Gastrocnemius medialis (tissue), 4 donors: ENCODE measurements around the gene AFAP1L1.

Source experiments
- POLR2A ChIP-seq, 2 donors: fragments of 450-650 bp; IDR thresholded peaks; one replicate each; pipeline ENCODE4 v1.6.1; 2017; ENCODE audit warnings: antibody characterized with exemption in 2 of 2, mild to moderate bottlenecking in 2 of 2, moderate library complexity in 2 of 2
- TF ChIP-seq, protein P1 (sequence below), 5 experiments: fragments of 450-650 bp in 3 of 5; fragments of 200-600 bp in 2 of 5; sonication (generic) in 2 of 5; IDR thresholded peaks in 4 of 5; conservative IDR thresholded peaks in 1 of 5; 1 replicate in 4 of 5; 2 replicates in 1 of 5; pipeline ENCODE4 v1.5.1; 2016 to 2019; ENCODE audit warnings: antibody characterized with exemption in 5 of 5, mild to moderate bottlenecking in 3 of 5, moderate library complexity in 3 of 5

DNA sequence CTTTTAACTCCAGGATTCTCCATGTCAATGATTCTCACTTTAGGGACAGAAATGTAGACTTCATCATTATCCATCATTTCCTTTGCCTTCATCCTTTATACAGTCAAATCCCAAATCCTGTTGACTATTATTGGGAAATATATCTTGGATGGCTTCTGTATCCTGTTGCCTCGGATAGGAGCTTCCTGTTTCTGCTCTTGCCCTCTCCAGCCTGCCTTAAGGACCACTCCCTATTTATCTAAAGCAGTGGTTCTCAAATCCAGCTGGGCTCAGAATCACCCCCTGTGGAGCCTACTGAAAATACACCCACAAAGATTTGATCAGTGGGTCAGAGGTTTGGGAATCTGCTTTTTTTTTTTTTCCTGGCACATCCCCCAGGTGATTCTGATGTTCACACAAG lies 8.5 kb downstream of the AFAP1L1 start:
- TF ChIP-seq, protein P1, sequence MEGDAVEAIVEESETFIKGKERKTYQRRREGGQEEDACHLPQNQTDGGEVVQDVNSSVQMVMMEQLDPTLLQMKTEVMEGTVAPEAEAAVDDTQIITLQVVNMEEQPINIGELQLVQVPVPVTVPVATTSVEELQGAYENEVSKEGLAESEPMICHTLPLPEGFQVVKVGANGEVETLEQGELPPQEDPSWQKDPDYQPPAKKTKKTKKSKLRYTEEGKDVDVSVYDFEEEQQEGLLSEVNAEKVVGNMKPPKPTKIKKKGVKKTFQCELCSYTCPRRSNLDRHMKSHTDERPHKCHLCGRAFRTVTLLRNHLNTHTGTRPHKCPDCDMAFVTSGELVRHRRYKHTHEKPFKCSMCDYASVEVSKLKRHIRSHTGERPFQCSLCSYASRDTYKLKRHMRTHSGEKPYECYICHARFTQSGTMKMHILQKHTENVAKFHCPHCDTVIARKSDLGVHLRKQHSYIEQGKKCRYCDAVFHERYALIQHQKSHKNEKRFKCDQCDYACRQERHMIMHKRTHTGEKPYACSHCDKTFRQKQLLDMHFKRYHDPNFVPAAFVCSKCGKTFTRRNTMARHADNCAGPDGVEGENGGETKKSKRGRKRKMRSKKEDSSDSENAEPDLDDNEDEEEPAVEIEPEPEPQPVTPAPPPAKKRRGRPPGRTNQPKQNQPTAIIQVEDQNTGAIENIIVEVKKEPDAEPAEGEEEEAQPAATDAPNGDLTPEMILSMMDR (IDR thresholded peaks at IDR 0.05 in 4 of 5, conservative IDR thresholded peaks at IDR 0.05 in 1 of 5), result no peak
- no peak for TF ChIP-seq POLR2A (IDR thresholded peaks at IDR 0.05)
